Esophagus (tissue), 2 donors: ENCODE data around the gene RUFY3. TPM values are rescaled to one million over a fixed set of nuclear protein-coding genes. Genes with fewer than 3 reads are reported as not detected.
A peak's percentile ranks its signal among the peaks of the same experiment; 100 is the strongest.
"Not testable (repeated sequence)": the region's sequence is repeated elsewhere in the genome, so short reads cannot be mapped to it uniquely, and the experiment has no call there.

ENCODE experiments used
- H3K27ac ChIP-seq, 2 donors: one replicate each; pipeline ENCODE4 v1.5.1; 2013; ENCODE audit warnings: low read depth in 2 of 2, mild to moderate bottlenecking in 2 of 2, inconsistent platforms in 1 of 2, low read length in 1 of 2, moderate library complexity in 1 of 2
- H3K27me3 ChIP-seq, 2 donors: one replicate each; pipeline ENCODE4 v1.6.1; 2013; ENCODE audit warnings: low read length in 2 of 2, control low read depth in 1 of 2, mild to moderate bottlenecking in 1 of 2; ENCODE audit not compliant: insufficient read depth in 2 of 2, control insufficient read depth in 1 of 2
- H3K36me3 ChIP-seq, 2 donors: one replicate each; pipeline ENCODE4 v1.6.1; 2013; ENCODE audit warnings: low read length in 1 of 2; ENCODE audit not compliant: control insufficient read depth in 2 of 2, insufficient read depth in 2 of 2
- H3K4me1 ChIP-seq, 2 donors: one replicate each; pipeline ENCODE4 v1.6.1; 2013; ENCODE audit warnings: low read length in 1 of 2; ENCODE audit not compliant: control insufficient read depth in 2 of 2, insufficient read depth in 2 of 2
- H3K4me3 ChIP-seq, 2 donors: one replicate each; pipeline ENCODE4 v1.5.1; 2013; ENCODE audit warnings: low read length in 2 of 2, mild to moderate bottlenecking in 2 of 2, low read depth in 1 of 2, moderate library complexity in 1 of 2
- H3K9me3 ChIP-seq, 2 donors: one replicate each; pipeline ENCODE4 v1.6.1; 2013; ENCODE audit warnings: mild to moderate bottlenecking in 2 of 2, low read depth in 1 of 2, low read length in 1 of 2, moderate library complexity in 1 of 2; ENCODE audit not compliant: control insufficient read depth in 2 of 2, insufficient read depth in 1 of 2
- WGBS, 2 donors: extraction: QIAGEN DNeasy Blood & Tissue Kit; methylation state at CpG; one replicate each; pipeline ENCODE4 v1.1.7; 2013; 5-methylcytosine and 5-hydroxymethylcytosine counted together
- polyA plus RNA-seq, 2 donors: library from polyadenylated mRNA; stranded (reverse); fragments of 200-250 nt; gene quantifications; one replicate each; pipeline ENCODE4 v1.2.3, GENCODE V29; 2013
- donor health status: healthy with polysubstance abuse.
- donor health status: Bipolar disorder and iron deficiency.

The RUFY3 gene
- polyA plus RNA-seq: 10 to 100 TPM; 19.4 to 25.1 TPM

- H3K36me3 ChIP-seq: no peaks in the 10 kb centered on the region
- H3K9me3 ChIP-seq: no peaks in the 10 kb centered on the region
- whole genome bisulfite sequencing, 2 donors: 41 to 49% methylated on average over 3 of the region's 3 CpGs
- no peaks in the 10 kb centered on the region for H3K27me3 ChIP-seq
- peak within 1 kb of the TSS in 1 of 2 donors; percentile 15 for H3K4me3 ChIP-seq
- H3K4me1 ChIP-seq: no peaks in the 10 kb centered on the region
- H3K27ac ChIP-seq: peak within 1 kb of the TSS in 1 of 2 donors; percentile 51
These were observed at the start of gene RUFY3 for GRCh38 chr4:70721747-70722146. Gene RUFY3, plus strand, starts transcription at chr4:70721964. Its CDS starts 610 bp downstream, at chr4:70722574.

GRCh38 chr4:70674191-70674590 lies 47.6 kb upstream of the RUFY3 start:
- no peaks in the 10 kb centered on the region for H3K9me3 ChIP-seq
- no peak overlapping the region for H3K27ac ChIP-seq
- no peaks in the 10 kb centered on the region for H3K36me3 ChIP-seq
- H3K27me3 ChIP-seq: no peaks in the 10 kb centered on the region
- no peak overlapping the region for H3K4me3 ChIP-seq
- H3K4me1 ChIP-seq: no peaks in the 10 kb centered on the region

GRCh38 chr4:70674731-70675130 lies 47.0 kb upstream of the RUFY3 start:
- WGBS, 2 donors: 57 to 78% methylated on average over 1 of the region's 1 CpG
- no peaks in the 10 kb centered on the region for H3K9me3 ChIP-seq
- no peaks in the 10 kb centered on the region for H3K36me3 ChIP-seq
- H3K27me3 ChIP-seq: no peaks in the 10 kb centered on the region
- H3K4me3 ChIP-seq: no peak overlapping the region
- H3K4me1 ChIP-seq: no peaks in the 10 kb centered on the region
- H3K27ac ChIP-seq: no peak overlapping the region

- Histone ChIP-seq H3K4me1 (no peaks in the 10 kb centered on the region), H3K4me3 (no peak overlapping the region), H3K27ac (no peak overlapping the region), H3K36me3 (no peaks in the 10 kb centered on the region), H3K27me3 (no peaks in the 10 kb centered on the region), H3K9me3 (no peaks in the 10 kb centered on the region)
- WGBS, 2 donors: 86 to 92% methylated on average over 6 of the region's 6 CpGs
These were observed 45.1 kb upstream of the RUFY3 start for GRCh38 chr4:70676554-70677090.

GRCh38 chr4:70678383-70678999 lies 43.3 kb upstream of the RUFY3 start:
- 84% methylated on average over 1 of the region's 1 CpG for WGBS, 2 donors
- Histone ChIP-seq H3K4me3 (no peak overlapping the region), H3K27me3 (no peaks in the 10 kb centered on the region), H3K36me3 (no peaks in the 10 kb centered on the region), H3K4me1 (no peaks in the 10 kb centered on the region), H3K9me3 (no peaks in the 10 kb centered on the region), H3K27ac (no peak overlapping the region)

GRCh38 chr4:70680934-70681333 lies 40.8 kb upstream of the RUFY3 start:
- Histone ChIP-seq H3K9me3 (no peaks in the 10 kb centered on the region), H3K36me3 (no peaks in the 10 kb centered on the region), H3K27me3 (no peaks in the 10 kb centered on the region), H3K4me3 (no peak overlapping the region), H3K4me1 (no peaks in the 10 kb centered on the region), H3K27ac (no peak overlapping the region)

- H3K9me3 ChIP-seq: no peaks in the 10 kb centered on the region
- H3K27ac ChIP-seq: no peak overlapping the region
- no peaks in the 10 kb centered on the region for H3K27me3 ChIP-seq
- no peak overlapping the region for H3K4me3 ChIP-seq
- H3K4me1 ChIP-seq: no peaks in the 10 kb centered on the region
- H3K36me3 ChIP-seq: no peaks in the 10 kb centered on the region
These were observed 40.1 kb upstream of the RUFY3 start for GRCh38 chr4:70681704-70682103.

GRCh38 chr4:70682142-70682541 lies 39.6 kb upstream of the RUFY3 start:
- not testable (repeated sequence) for H3K27ac ChIP-seq, H3K4me1 ChIP-seq, H3K4me3 ChIP-seq, H3K9me3 ChIP-seq, H3K27me3 ChIP-seq, H3K36me3 ChIP-seq
- WGBS, 2 donors: 73 to 83% methylated on average over 3 of the region's 3 CpGs

- Histone ChIP-seq H3K27ac (peak overlapping the region; percentile 95 to 99), H3K9me3 (no peaks in the 10 kb centered on the region), H3K4me3 (peak overlapping the region; percentile 91 to 99), H3K27me3 (no peaks in the 10 kb centered on the region), H3K4me1 (peaks cover 0 to 5% of the 10 kb centered on the region in 2 donors), H3K36me3 (no peaks in the 10 kb centered on the region)
- 61 to 65% methylated on average over 13 of the region's 13 CpGs for WGBS, 2 donors
These were observed 34.4 kb upstream of the RUFY3 start for GRCh38 chr4:70687392-70687791.
